A673 (cell line): ENCODE measurements around the gene C20orf173.

ENCODE experiments used
- CTCF ChIP-seq: fragments of 300-800, 200-600 bp; sonication (generic); conservative IDR thresholded peaks from 2 replicates; pipeline ENCODE4 v1.5.1; 2017; ENCODE audit warnings: low read depth, mild to moderate bottlenecking, antibody characterized with exemption, low read length, moderate library complexity, mixed read lengths
- EZH2 ChIP-seq: fragments of 200-600 bp; sonication (generic); IDR thresholded peaks from 2 replicates; pipeline ENCODE4 v1.6.1; 2017; ENCODE audit warnings: borderline replicate concordance, low read depth, mild to moderate bottlenecking, mixed read lengths, antibody characterized with exemption, low read length; ENCODE audit not compliant: poor library complexity, severe bottlenecking

- TF ChIP-seq EZH2 (no peak), CTCF (no peak)
Observed at GRCh38 chr20:35578469-35578868, 49.0 kb upstream of the C20orf173 start.
